ENCODE data around the gene NKIRAS1.

DNA sequence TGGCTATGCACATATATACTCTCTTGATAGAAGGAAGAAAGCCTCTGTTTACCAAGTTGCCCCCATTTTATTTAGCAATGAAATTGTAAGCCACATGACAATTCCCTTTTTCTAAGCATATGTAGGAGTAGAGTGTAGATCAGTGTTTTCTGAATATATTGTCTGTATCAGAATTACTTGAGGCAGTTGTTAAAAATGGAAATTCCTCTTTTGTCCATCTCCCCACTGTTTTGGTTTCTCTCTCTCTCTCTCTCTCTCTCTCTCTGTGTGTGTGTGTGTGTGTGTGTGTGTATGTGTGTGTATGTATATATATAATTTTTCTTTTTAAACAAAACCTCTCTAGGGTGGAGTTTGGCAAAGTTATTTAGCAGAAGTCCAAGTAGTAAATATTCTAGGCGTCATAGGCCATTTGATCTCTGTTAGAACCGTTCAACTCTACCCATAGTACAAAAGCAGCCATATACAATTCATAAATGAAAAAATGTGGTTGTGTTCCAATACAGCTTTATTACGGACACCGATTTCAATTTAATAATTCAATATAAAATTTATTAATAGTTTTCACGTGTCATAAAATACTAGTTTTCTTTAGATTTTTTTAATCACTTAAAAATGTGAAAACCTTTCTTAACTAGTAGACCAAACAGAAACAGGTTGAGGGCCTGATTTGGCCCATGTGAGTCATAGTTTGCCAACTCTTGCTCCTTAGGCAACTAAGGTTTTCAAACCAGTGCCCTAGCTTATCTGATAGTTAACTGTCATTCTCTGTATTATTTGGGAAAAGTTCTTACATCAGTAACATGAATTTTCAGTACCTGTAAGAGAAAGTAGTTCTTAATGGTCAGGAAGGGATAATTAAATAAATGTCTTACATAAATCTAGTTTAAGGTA is 71.2 kb downstream of the NKIRAS1 start:
- TF ChIP-seq, protein P1, sequence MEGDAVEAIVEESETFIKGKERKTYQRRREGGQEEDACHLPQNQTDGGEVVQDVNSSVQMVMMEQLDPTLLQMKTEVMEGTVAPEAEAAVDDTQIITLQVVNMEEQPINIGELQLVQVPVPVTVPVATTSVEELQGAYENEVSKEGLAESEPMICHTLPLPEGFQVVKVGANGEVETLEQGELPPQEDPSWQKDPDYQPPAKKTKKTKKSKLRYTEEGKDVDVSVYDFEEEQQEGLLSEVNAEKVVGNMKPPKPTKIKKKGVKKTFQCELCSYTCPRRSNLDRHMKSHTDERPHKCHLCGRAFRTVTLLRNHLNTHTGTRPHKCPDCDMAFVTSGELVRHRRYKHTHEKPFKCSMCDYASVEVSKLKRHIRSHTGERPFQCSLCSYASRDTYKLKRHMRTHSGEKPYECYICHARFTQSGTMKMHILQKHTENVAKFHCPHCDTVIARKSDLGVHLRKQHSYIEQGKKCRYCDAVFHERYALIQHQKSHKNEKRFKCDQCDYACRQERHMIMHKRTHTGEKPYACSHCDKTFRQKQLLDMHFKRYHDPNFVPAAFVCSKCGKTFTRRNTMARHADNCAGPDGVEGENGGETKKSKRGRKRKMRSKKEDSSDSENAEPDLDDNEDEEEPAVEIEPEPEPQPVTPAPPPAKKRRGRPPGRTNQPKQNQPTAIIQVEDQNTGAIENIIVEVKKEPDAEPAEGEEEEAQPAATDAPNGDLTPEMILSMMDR (IDR thresholded peaks at IDR 0.05 in 4 of 5, conservative IDR thresholded peaks at IDR 0.05 in 1 of 5): no peak
- no peak for TF ChIP-seq POLR2A (IDR thresholded peaks at IDR 0.05)
